WTC11 (cell line): Measurements from ENCODE around the gene RGS13.

Source experiments
- CBFB ChIP-seq: sonication (generic); formaldehyde crosslinking; IDR thresholded peaks from 2 replicates; pipeline ENCODE4 v1.8.1; 2022; ENCODE audit warnings: mild to moderate bottlenecking, low read depth, missing genetic modification reagents
- NR2C2 ChIP-seq: sonication (generic); formaldehyde crosslinking; IDR thresholded peaks from 2 replicates; pipeline ENCODE4 v1.8.0; 2022; ENCODE audit warnings: mild to moderate bottlenecking, missing genetic modification reagents
- TCF7 ChIP-seq: sonication (generic); formaldehyde crosslinking; IDR thresholded peaks from 2 replicates; pipeline ENCODE4 v1.8.0; 2022; ENCODE audit warnings: mild to moderate bottlenecking, low read depth, missing genetic modification reagents, moderate library complexity
- ZBTB21 ChIP-seq: sonication (generic); formaldehyde crosslinking; IDR thresholded peaks from 2 replicates; pipeline ENCODE4 v1.8.1; 2023; ENCODE audit warnings: mild to moderate bottlenecking, missing genetic modification reagents, borderline replicate concordance
- ZNF121 ChIP-seq: sonication (generic); formaldehyde crosslinking; IDR thresholded peaks from 2 replicates; pipeline ENCODE4 v1.8.0; 2023; ENCODE audit warnings: missing genetic modification reagents
- ZNF423 ChIP-seq: fragments of 250-450 bp; sonication (Bioruptor Pico); IDR thresholded peaks from 2 replicates; pipeline ENCODE4 v2.1.2; 2022; ENCODE audit warnings: mild to moderate bottlenecking, moderate library complexity
- TF ChIP-seq, protein P1 (sequence below): sonication (generic); formaldehyde crosslinking; IDR thresholded peaks from 2 replicates; pipeline ENCODE4 v1.8.0; 2022; ENCODE audit warnings: missing genetic modification reagents
- TF ChIP-seq, protein P2 (sequence below): fragments of 200-600 bp; IDR thresholded peaks from 2 replicates; pipeline ENCODE4 v1.8.0; 2022; ENCODE audit warnings: antibody characterized with exemption
- TF ChIP-seq, protein P3 (sequence below): fragments of 250-450 bp; sonication (Bioruptor Pico); conservative IDR thresholded peaks from 2 replicates; pipeline ENCODE4 v1.9.0; 2021; ENCODE audit warnings: mild to moderate bottlenecking
- TF ChIP-seq, protein P4 (sequence below): sonication (generic); formaldehyde crosslinking; IDR thresholded peaks from 2 replicates; pipeline ENCODE4 v1.8.0; 2022; ENCODE audit warnings: mild to moderate bottlenecking, missing genetic modification reagents

DNA sequence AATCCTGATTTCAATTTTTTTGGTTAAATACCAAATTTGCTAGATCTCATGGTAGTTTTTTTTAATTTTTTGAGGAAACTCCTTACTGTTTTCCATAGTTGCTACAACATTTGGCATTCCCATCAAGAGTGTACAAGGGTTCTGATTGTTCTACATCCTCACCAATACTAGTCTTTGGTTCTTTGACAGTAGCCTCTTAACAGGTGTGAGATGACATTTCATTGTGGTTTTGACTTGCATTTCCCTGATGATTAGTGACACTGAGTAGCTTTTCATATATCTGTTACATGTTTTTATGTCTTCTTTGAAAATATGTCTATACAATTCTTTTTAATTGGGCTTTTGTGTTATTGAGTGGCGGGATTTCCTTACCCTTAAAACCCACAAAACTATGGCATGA is 20.9 kb upstream of the RGS13 start:
- TF ChIP-seq, protein P1, sequence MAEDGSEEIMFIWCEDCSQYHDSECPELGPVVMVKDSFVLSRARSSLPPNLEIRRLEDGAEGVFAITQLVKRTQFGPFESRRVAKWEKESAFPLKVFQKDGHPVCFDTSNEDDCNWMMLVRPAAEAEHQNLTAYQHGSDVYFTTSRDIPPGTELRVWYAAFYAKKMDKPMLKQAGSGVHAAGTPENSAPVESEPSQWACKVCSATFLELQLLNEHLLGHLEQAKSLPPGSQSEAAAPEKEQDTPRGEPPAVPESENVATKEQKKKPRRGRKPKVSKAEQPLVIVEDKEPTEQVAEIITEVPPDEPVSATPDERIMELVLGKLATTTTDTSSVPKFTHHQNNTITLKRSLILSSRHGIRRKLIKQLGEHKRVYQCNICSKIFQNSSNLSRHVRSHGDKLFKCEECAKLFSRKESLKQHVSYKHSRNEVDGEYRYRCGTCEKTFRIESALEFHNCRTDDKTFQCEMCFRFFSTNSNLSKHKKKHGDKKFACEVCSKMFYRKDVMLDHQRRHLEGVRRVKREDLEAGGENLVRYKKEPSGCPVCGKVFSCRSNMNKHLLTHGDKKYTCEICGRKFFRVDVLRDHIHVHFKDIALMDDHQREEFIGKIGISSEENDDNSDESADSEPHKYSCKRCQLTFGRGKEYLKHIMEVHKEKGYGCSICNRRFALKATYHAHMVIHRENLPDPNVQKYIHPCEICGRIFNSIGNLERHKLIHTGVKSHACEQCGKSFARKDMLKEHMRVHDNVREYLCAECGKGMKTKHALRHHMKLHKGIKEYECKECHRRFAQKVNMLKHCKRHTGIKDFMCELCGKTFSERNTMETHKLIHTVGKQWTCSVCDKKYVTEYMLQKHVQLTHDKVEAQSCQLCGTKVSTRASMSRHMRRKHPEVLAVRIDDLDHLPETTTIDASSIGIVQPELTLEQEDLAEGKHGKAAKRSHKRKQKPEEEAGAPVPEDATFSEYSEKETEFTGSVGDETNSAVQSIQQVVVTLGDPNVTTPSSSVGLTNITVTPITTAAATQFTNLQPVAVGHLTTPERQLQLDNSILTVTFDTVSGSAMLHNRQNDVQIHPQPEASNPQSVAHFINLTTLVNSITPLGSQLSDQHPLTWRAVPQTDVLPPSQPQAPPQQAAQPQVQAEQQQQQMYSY, result no peak
- TF ChIP-seq, protein P2, sequence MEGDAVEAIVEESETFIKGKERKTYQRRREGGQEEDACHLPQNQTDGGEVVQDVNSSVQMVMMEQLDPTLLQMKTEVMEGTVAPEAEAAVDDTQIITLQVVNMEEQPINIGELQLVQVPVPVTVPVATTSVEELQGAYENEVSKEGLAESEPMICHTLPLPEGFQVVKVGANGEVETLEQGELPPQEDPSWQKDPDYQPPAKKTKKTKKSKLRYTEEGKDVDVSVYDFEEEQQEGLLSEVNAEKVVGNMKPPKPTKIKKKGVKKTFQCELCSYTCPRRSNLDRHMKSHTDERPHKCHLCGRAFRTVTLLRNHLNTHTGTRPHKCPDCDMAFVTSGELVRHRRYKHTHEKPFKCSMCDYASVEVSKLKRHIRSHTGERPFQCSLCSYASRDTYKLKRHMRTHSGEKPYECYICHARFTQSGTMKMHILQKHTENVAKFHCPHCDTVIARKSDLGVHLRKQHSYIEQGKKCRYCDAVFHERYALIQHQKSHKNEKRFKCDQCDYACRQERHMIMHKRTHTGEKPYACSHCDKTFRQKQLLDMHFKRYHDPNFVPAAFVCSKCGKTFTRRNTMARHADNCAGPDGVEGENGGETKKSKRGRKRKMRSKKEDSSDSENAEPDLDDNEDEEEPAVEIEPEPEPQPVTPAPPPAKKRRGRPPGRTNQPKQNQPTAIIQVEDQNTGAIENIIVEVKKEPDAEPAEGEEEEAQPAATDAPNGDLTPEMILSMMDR, result no peak
- TF ChIP-seq NR2C2 (CRISPR knock-in tag) (no peak), ZNF121 (no peak), ZNF423 (CRISPR knock-in tag) (no peak), TCF7 (CRISPR knock-in tag) (no peak), ZBTB21 (CRISPR knock-in tag) (no peak), CBFB (CRISPR knock-in tag) (no peak)
- TF ChIP-seq, protein P3, sequence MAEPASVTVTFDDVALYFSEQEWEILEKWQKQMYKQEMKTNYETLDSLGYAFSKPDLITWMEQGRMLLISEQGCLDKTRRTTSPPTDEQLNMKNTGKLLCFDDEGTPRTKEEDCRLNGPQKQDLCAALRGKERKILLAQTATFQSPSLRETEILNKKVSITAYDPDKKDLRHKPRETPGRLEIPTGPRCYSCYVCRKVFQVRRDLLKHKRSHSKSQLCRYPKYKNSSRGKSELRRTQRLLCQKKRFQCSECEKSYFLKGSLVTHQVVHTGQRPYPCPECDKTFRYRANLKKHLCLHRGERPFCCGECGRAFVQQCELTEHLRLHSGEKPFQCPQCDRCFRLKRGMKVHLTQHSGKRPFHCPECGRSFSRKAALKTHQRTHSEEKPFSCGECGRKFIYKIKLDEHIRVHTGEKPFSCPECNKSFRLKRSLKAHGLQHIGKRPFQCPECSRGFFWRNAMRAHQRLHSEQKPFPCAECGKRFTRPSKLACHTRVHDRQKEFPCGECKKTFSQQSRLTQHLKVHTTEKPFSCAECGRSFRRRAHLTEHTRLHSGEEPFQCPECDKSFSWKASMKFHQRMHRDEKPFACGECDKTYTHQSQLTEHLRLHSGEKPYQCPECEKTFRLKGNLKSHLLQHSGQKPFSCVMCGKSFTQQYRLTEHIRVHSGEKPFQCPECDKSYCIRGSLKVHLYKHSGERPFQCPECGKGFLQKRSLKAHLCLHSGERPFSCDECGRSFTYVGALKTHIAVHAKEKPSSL (CRISPR knock-in tag), result no peak
- TF ChIP-seq, protein P4, sequence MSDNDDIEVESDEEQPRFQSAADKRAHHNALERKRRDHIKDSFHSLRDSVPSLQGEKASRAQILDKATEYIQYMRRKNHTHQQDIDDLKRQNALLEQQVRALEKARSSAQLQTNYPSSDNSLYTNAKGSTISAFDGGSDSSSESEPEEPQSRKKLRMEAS (CRISPR knock-in tag), result no peak
